ENCODE results near the gene TXNRD1. TPM values are rescaled to one million over a fixed set of nuclear protein-coding genes. Genes with fewer than 3 reads are reported as not detected.
A peak's percentile ranks its signal among the peaks of the same experiment; 100 is the strongest.

Gene TXNRD1
- total RNA-seq, 4 donors from 2014 or later = 243 to 594 (median 299) TPM

DNA sequence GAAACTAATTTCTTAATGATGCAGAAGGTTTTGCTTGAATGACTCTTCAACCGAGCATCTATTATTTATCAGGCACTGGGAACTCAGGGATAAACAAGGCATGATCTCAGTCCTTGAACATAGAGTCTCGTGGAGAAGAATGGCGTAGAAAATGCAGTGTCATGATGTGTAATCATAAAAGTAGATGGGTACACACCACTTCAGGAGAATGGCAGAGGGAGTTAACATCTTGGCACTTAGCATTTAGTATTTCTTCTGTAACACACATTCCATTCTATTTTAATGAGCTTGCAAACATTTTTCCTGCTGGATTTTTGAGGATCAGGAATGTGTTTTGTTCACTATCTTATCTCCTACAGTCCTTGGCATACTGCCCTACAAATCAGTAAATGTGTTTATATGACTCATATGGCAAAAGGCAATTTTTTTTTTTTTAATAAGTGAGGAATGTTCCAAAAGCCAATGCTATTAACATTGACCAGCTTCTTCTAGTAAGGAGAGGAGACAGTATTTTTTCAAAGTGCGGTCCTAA, 3.8 kb downstream of the TXNRD1 start:
- H3K36me3 ChIP-seq = no peaks in the 10 kb centered on the region
- H3K27me3 ChIP-seq = no peaks in the 10 kb centered on the region
- no peaks in the 10 kb centered on the region for H3K9me3 ChIP-seq
- no peak for DNase-seq (ENCODE audit: extremely low spot score)
- intact Hi-C loops (cut with DNase I) = loop anchor here (5.0 to 10.0 kb wide), 3 partner anchors 37 to 85 kb away; partner anchors contain the start of genes EID3 and NFYB
- 21% methylated on average over 4 of the region's 4 CpGs for WGBS
- peaks cover 26 to 42% (median 31%) of the 10 kb centered on the region in 4 donors for H3K4me1 ChIP-seq
- peak overlapping the region; percentile 79 to 87 (median 86) for H3K27ac ChIP-seq (replicated peaks in 1 of 4)
- TF ChIP-seq POLR2A (IDR thresholded peaks at IDR 0.05; ENCODE audit: low read depth) (no peak), POLR2AphosphoS5 (IDR thresholded peaks at IDR 0.05) (peak; percentile 73 to 87)
- no peak overlapping the region for H3K4me3 ChIP-seq

DNA sequence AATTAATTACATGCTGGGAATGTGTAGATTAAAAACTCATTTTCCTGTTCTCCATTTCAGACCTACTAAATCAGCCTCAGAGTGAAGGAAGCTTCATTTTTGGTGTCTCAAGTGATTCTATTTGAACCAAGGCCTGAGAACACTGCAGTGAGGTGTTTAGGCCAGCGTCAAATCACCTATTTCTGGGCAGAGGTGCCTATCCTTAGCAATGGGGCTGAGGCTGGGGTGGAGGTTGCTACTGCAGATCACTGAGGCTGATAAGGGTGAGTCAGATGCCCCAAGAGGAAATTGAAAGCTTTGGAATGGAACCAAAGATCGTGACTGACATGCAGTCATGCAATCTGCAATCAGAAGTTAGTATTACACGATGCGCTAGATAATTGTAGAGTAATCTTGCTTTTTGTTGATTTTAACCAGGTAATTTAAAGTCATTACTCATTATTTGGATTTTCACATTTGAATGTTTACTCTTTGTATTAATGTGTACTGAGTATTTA, 4.4 kb downstream of the TXNRD1 start:
- Histone ChIP-seq H3K4me1 (peaks cover 26 to 42% (median 31%) of the 10 kb centered on the region in 4 donors), H3K27me3 (no peaks in the 10 kb centered on the region), H3K36me3 (no peaks in the 10 kb centered on the region), H3K9me3 (no peaks in the 10 kb centered on the region), H3K4me3 (no peak overlapping the region), H3K27ac (replicated peaks in 1 of 4) (peak overlapping the region; percentile 79 to 87 (median 86))
- intact Hi-C loops (cut with DNase I) = loop anchor here (5.0 to 10.0 kb wide), 3 partner anchors 38 to 85 kb away; partner anchors contain the start of genes EID3 and NFYB
- TF ChIP-seq POLR2A (IDR thresholded peaks at IDR 0.05; ENCODE audit: low read depth) (no peak), EP300 (IDR thresholded peaks at IDR 0.05) (no peak), POLR2AphosphoS5 (IDR thresholded peaks at IDR 0.05) (no peak), CTCF (IDR thresholded peaks at IDR 0.05) (no peak)
- WGBS = 55% methylated on average over 4 of the region's 4 CpGs
- DNase-seq (ENCODE audit: extremely low spot score) = peak; percentile 74

DNA sequence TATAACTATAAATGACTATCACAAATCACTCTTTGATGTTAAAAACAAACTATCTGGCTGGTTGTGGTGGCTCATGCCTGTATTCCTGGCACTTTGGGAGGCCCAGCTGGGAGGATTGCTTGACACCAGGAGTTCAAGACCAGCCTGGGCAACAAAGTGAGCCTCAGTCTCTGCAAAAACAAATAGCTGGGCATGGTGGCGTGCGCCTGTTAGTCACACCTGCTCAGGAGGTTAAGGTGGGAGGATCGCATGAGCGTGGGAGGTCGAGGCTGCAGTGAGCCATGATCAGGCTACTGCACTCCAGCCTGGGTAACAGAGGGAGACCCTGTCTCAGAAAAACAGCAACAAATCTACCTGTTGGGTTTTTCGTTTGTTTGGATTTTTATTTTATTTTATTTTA, 5.4 kb downstream of the TXNRD1 start:
- Histone ChIP-seq H3K9me3 (no peaks in the 10 kb centered on the region), H3K4me1 (peaks cover 25 to 33% (median 26%) of the 10 kb centered on the region in 4 donors), H3K4me3 (no peak overlapping the region), H3K27me3 (no peaks in the 10 kb centered on the region), H3K36me3 (no peaks in the 10 kb centered on the region), H3K27ac (replicated peaks in 1 of 4) (peak overlapping the region; percentile 79 to 87 (median 86))
- TF ChIP-seq EP300 (IDR thresholded peaks at IDR 0.05) = no peak
- 99% methylated on average over 6 of the region's 6 CpGs for WGBS
- intact Hi-C loops (cut with DNase I) = no loop called here
- DNase-seq (ENCODE audit: extremely low spot score) = peak; percentile 39

DNA sequence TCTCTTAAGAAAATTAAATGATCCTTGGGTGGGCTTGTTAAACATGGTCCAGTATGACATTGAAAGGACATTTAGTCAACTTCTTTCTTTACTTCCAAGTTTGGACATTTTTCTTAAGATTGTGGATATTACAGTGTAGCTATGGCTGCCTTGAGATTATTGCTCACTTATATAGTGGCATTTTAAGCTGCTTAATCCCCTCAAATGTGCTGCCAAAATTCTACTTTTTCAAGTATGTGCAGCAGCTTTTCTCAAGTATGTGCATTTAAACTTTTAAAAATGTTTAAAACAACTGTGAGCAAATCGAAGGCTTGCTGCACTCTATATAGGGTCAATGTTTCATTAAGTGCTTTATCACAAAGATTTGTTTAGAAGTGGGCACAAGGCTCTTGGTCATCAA, 7.4 kb downstream of the TXNRD1 start:
- Histone ChIP-seq H3K4me3 (no peak overlapping the region), H3K9me3 (no peaks in the 10 kb centered on the region), H3K27ac (replicated peaks in 1 of 4) (no peak overlapping the region), H3K4me1 (peaks cover 19 to 28% (median 22%) of the 10 kb centered on the region in 4 donors), H3K36me3 (no peaks in the 10 kb centered on the region), H3K27me3 (no peaks in the 10 kb centered on the region)
- no peak for TF ChIP-seq POLR2A (IDR thresholded peaks at IDR 0.05; ENCODE audit: low read depth)
- TF ChIP-seq POLR2AphosphoS5 (IDR thresholded peaks at IDR 0.05) = no peak
- no peak for TF ChIP-seq CTCF (IDR thresholded peaks at IDR 0.05)
- no peak for TF ChIP-seq EP300 (IDR thresholded peaks at IDR 0.05)
- intact Hi-C loops (cut with DNase I) = no loop called here
- WGBS = 69% methylated on average over 1 of the region's 1 CpG
- no peak for DNase-seq (ENCODE audit: extremely low spot score)

DNA sequence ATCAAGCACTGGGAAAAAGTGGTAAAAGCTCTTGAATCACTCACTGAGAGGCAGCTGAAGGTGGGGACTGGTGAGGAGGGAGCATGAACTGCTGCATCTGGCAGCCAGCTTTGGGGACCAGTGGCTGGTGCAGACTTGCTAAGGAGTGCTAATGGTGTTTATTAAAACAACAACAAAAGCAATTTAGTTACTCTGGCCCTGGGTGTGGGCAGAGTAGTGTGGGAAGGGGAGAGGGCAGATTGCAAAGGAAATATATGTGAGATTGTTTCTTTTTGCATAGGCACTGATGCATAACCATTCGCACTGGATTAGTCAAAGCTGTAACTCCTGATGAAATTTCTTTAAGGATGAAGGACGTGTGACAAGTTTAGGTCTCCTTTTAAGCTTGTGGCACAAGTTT, 8.1 kb downstream of the TXNRD1 start:
- no peak for TF ChIP-seq POLR2A (IDR thresholded peaks at IDR 0.05; ENCODE audit: low read depth)
- TF ChIP-seq EP300 (IDR thresholded peaks at IDR 0.05) = no peak
- no peak for TF ChIP-seq POLR2AphosphoS5 (IDR thresholded peaks at IDR 0.05)
- no peak for TF ChIP-seq CTCF (IDR thresholded peaks at IDR 0.05)
- Histone ChIP-seq H3K36me3 (no peaks in the 10 kb centered on the region), H3K27ac (replicated peaks in 1 of 4) (no peak overlapping the region), H3K27me3 (no peaks in the 10 kb centered on the region), H3K4me3 (no peak overlapping the region), H3K4me1 (peaks cover 16 to 24% (median 19%) of the 10 kb centered on the region in 4 donors), H3K9me3 (no peaks in the 10 kb centered on the region)
- DNase-seq (ENCODE audit: extremely low spot score) = no peak
- intact Hi-C loops (cut with DNase I) = no loop called here
- 69% methylated on average over 2 of the region's 2 CpGs for WGBS

Data from esophagus muscularis mucosa (tissue), 4 donors.